ENCODE measurements around the gene ATRAID. TPM values are rescaled to one million over a fixed set of nuclear protein-coding genes. Genes with fewer than 3 reads are reported as not detected.
A peak's percentile ranks its signal among the peaks of the same experiment; 100 is the strongest.
"Not testable (repeated sequence)": the region's sequence is repeated elsewhere in the genome, so short reads cannot be mapped to it uniquely, and the experiment has no call there.

ATRAID gene
- total and polyA plus RNA-seq, 4 donors: 93.3 to 198 (median 107) TPM

- WGBS (ENCODE audit: insufficient coverage): 60% methylated on average over 2 of the region's 8 CpGs
- no peaks in the 10 kb centered on the region for H3K9me3 ChIP-seq (ENCODE audit: control insufficient read depth, insufficient read depth, low read length)
- H3K4me3 ChIP-seq (ENCODE audit: low read depth, low read length): no peak overlapping the region
- no peaks in the 10 kb centered on the region for H3K27me3 ChIP-seq (ENCODE audit: control insufficient read depth, insufficient read depth, low read length)
- H3K36me3 ChIP-seq (ENCODE audit: control insufficient read depth, insufficient read depth, low read length): no peaks in the 10 kb centered on the region
- no peak overlapping the region for H3K27ac ChIP-seq (ENCODE audit: low read depth, low read length)
- H3K4me1 ChIP-seq (ENCODE audit: control insufficient read depth, insufficient read depth, low read length): no peaks in the 10 kb centered on the region
- DNase-seq (ENCODE audit: low read depth in 4 of 6, low spot score in 6 of 6): peak in 4 of 6 donors; percentile 38 to 93 (median 64)
Observed at GRCh38 chr2:27191070-27191829, 20.6 kb upstream of the ATRAID start.

- no peaks in the 10 kb centered on the region for H3K27me3 ChIP-seq (ENCODE audit: control insufficient read depth, insufficient read depth, low read length)
- WGBS (ENCODE audit: insufficient coverage): 66% methylated on average over 17 of the region's 17 CpGs
- no peaks in the 10 kb centered on the region for H3K4me1 ChIP-seq (ENCODE audit: control insufficient read depth, insufficient read depth, low read length)
Observed at GRCh38 chr2:27194538-27195354, 17.1 kb upstream of the ATRAID start.

GRCh38 chr2:27195799-27196198 lies 16.0 kb upstream of the ATRAID start:
- H3K27ac ChIP-seq (ENCODE audit: low read depth, low read length); H3K4me1 ChIP-seq (ENCODE audit: control insufficient read depth, insufficient read depth, low read length); DNase-seq (ENCODE audit: low read depth in 4 of 6, low spot score in 6 of 6); H3K4me3 ChIP-seq (ENCODE audit: low read depth, low read length); H3K9me3 ChIP-seq (ENCODE audit: control insufficient read depth, insufficient read depth, low read length); H3K27me3 ChIP-seq (ENCODE audit: control insufficient read depth, insufficient read depth, low read length): not testable (repeated sequence)
- WGBS (ENCODE audit: insufficient coverage): no CpG with 5 or more reads among the region's 3 CpGs
- peaks cover 15% of the 10 kb centered on the region for H3K36me3 ChIP-seq (ENCODE audit: control insufficient read depth, insufficient read depth, low read length)

More at GRCh38 chr2:27194538-27195354, 17.1 kb upstream of the ATRAID start:
- Histone ChIP-seq H3K27ac (ENCODE audit: low read depth, low read length) (no peak overlapping the region), H3K9me3 (ENCODE audit: control insufficient read depth, insufficient read depth, low read length) (no peaks in the 10 kb centered on the region), H3K4me3 (ENCODE audit: low read depth, low read length) (no peak overlapping the region), H3K36me3 (ENCODE audit: control insufficient read depth, insufficient read depth, low read length) (peaks cover 6% of the 10 kb centered on the region)
- peak in 1 of 6 donors; percentile 38 for DNase-seq (ENCODE audit: low read depth in 4 of 6, low spot score in 6 of 6)

GRCh38 chr2:27198068-27198467 lies 13.8 kb upstream of the ATRAID start:
- WGBS (ENCODE audit: insufficient coverage): no CpG with 5 or more reads among the region's 3 CpGs

GRCh38 chr2:27198627-27199026 lies 13.2 kb upstream of the ATRAID start:
- H3K27ac ChIP-seq (ENCODE audit: low read depth, low read length): no peak overlapping the region
- peaks cover 40% of the 10 kb centered on the region for H3K36me3 ChIP-seq (ENCODE audit: control insufficient read depth, insufficient read depth, low read length)
- no peaks in the 10 kb centered on the region for H3K4me1 ChIP-seq (ENCODE audit: control insufficient read depth, insufficient read depth, low read length)
- WGBS (ENCODE audit: insufficient coverage): 85% methylated on average over 2 of the region's 2 CpGs
- H3K27me3 ChIP-seq (ENCODE audit: control insufficient read depth, insufficient read depth, low read length): no peaks in the 10 kb centered on the region
- no peak overlapping the region for H3K4me3 ChIP-seq (ENCODE audit: low read depth, low read length)
- H3K9me3 ChIP-seq (ENCODE audit: control insufficient read depth, insufficient read depth, low read length): no peaks in the 10 kb centered on the region
- DNase-seq (ENCODE audit: low read depth in 4 of 6, low spot score in 6 of 6): no peak

More at GRCh38 chr2:27198068-27198467, 13.8 kb upstream of the ATRAID start:
- not testable (repeated sequence) for H3K27me3 ChIP-seq (ENCODE audit: control insufficient read depth, insufficient read depth, low read length); H3K27ac ChIP-seq (ENCODE audit: low read depth, low read length); H3K4me3 ChIP-seq (ENCODE audit: low read depth, low read length); DNase-seq (ENCODE audit: low read depth in 4 of 6, low spot score in 6 of 6); H3K4me1 ChIP-seq (ENCODE audit: control insufficient read depth, insufficient read depth, low read length); H3K9me3 ChIP-seq (ENCODE audit: control insufficient read depth, insufficient read depth, low read length)
- peaks cover 37% of the 10 kb centered on the region for H3K36me3 ChIP-seq (ENCODE audit: control insufficient read depth, insufficient read depth, low read length)

GRCh38 chr2:27199241-27199640 lies 12.6 kb upstream of the ATRAID start:
- DNase-seq (ENCODE audit: low read depth in 4 of 6, low spot score in 6 of 6): no peak
- 100% methylated on average over 1 of the region's 2 CpGs for WGBS (ENCODE audit: insufficient coverage)
- Histone ChIP-seq H3K36me3 (ENCODE audit: control insufficient read depth, insufficient read depth, low read length) (peaks cover 46% of the 10 kb centered on the region), H3K27ac (ENCODE audit: low read depth, low read length) (no peak overlapping the region), H3K27me3 (ENCODE audit: control insufficient read depth, insufficient read depth, low read length) (no peaks in the 10 kb centered on the region), H3K4me1 (ENCODE audit: control insufficient read depth, insufficient read depth, low read length) (no peaks in the 10 kb centered on the region), H3K9me3 (ENCODE audit: control insufficient read depth, insufficient read depth, low read length) (no peaks in the 10 kb centered on the region), H3K4me3 (ENCODE audit: low read depth, low read length) (no peak overlapping the region)

- peaks cover 70% of the 10 kb centered on the region for H3K36me3 ChIP-seq (ENCODE audit: control insufficient read depth, insufficient read depth, low read length)
- H3K4me3 ChIP-seq (ENCODE audit: low read depth, low read length): no peak overlapping the region
- DNase-seq (ENCODE audit: low read depth in 4 of 6, low spot score in 6 of 6): no peak
- WGBS (ENCODE audit: insufficient coverage): 97% methylated on average over 7 of the region's 7 CpGs
- no peaks in the 10 kb centered on the region for H3K9me3 ChIP-seq (ENCODE audit: control insufficient read depth, insufficient read depth, low read length)
- no peaks in the 10 kb centered on the region for H3K27me3 ChIP-seq (ENCODE audit: control insufficient read depth, insufficient read depth, low read length)
- H3K4me1 ChIP-seq (ENCODE audit: control insufficient read depth, insufficient read depth, low read length): no peaks in the 10 kb centered on the region
- H3K27ac ChIP-seq (ENCODE audit: low read depth, low read length): no peak overlapping the region
Observed at GRCh38 chr2:27201675-27202074, 10.2 kb upstream of the ATRAID start.

GRCh38 chr2:27202854-27203253 lies 9.0 kb upstream of the ATRAID start:
- H3K36me3 ChIP-seq (ENCODE audit: control insufficient read depth, insufficient read depth, low read length): peaks cover 81% of the 10 kb centered on the region
- peaks cover 3% of the 10 kb centered on the region for H3K4me1 ChIP-seq (ENCODE audit: control insufficient read depth, insufficient read depth, low read length)
- no peak for DNase-seq (ENCODE audit: low read depth in 4 of 6, low spot score in 6 of 6)
- H3K27me3 ChIP-seq (ENCODE audit: control insufficient read depth, insufficient read depth, low read length): no peaks in the 10 kb centered on the region
- H3K9me3 ChIP-seq (ENCODE audit: control insufficient read depth, insufficient read depth, low read length): no peaks in the 10 kb centered on the region
- WGBS (ENCODE audit: insufficient coverage): 100% methylated on average over 1 of the region's 2 CpGs
- no peak overlapping the region for H3K27ac ChIP-seq (ENCODE audit: low read depth, low read length)
- H3K4me3 ChIP-seq (ENCODE audit: low read depth, low read length): no peak overlapping the region

GRCh38 chr2:27203741-27204140 lies 8.1 kb upstream of the ATRAID start:
- no peak overlapping the region for H3K4me3 ChIP-seq (ENCODE audit: low read depth, low read length)
- WGBS (ENCODE audit: insufficient coverage): 95% methylated on average over 9 of the region's 9 CpGs

More at GRCh38 chr2:27203741-27204140, 8.1 kb upstream of the ATRAID start:
- Histone ChIP-seq H3K27me3 (ENCODE audit: control insufficient read depth, insufficient read depth, low read length) (no peaks in the 10 kb centered on the region), H3K36me3 (ENCODE audit: control insufficient read depth, insufficient read depth, low read length) (peaks cover 90% of the 10 kb centered on the region), H3K4me1 (ENCODE audit: control insufficient read depth, insufficient read depth, low read length) (peaks cover 3% of the 10 kb centered on the region), H3K9me3 (ENCODE audit: control insufficient read depth, insufficient read depth, low read length) (no peaks in the 10 kb centered on the region), H3K27ac (ENCODE audit: low read depth, low read length) (no peak overlapping the region)
- DNase-seq (ENCODE audit: low read depth in 4 of 6, low spot score in 6 of 6): no peak
